NCI-H774 (cell line): ENCODE results near the gene MIOX.

Experiments
- DNase-seq: peaks from one replicate; lab custom pipeline; 2025; lab: John Stamatoyannopoulos, UW

MIOX gene

GRCh38 chr22:50455201-50455600 is 31.5 kb upstream of the MIOX start:
- DNase-seq = no peak

- no peak for DNase-seq
Observed at GRCh38 chr22:50456026-50456425, 30.6 kb upstream of the MIOX start.

GRCh38 chr22:50456466-50457234 is 30.0 kb upstream of the MIOX start:
- no peak for DNase-seq

GRCh38 chr22:50459016-50459415 is 27.6 kb upstream of the MIOX start:
- no peak for DNase-seq

- no peak for DNase-seq
Observed at GRCh38 chr22:50459496-50460140, 27.0 kb upstream of the MIOX start.

- DNase-seq = no peak
Observed at GRCh38 chr22:50460938-50461337, 25.7 kb upstream of the MIOX start.

- DNase-seq = no peak
Observed at GRCh38 chr22:50461536-50461935, 25.1 kb upstream of the MIOX start.

GRCh38 chr22:50461979-50462540 is 24.6 kb upstream of the MIOX start:
- no peak for DNase-seq

- DNase-seq = no peak
Observed at GRCh38 chr22:50463188-50463900, 23.3 kb upstream of the MIOX start.

- no peak for DNase-seq
Observed at GRCh38 chr22:50464451-50464850, 22.2 kb upstream of the MIOX start.

GRCh38 chr22:50465066-50465930 is 21.4 kb upstream of the MIOX start:
- no peak for DNase-seq

- DNase-seq = no peak
Observed at GRCh38 chr22:50467341-50467740, 19.3 kb upstream of the MIOX start.

GRCh38 chr22:50467773-50468440 is 18.8 kb upstream of the MIOX start:
- DNase-seq = no peak

- DNase-seq = no peak
Observed at GRCh38 chr22:50468626-50469025, 18.0 kb upstream of the MIOX start.

- DNase-seq = no peak
Observed at GRCh38 chr22:50469377-50470305, 17.0 kb upstream of the MIOX start.

GRCh38 chr22:50470491-50470890 is 16.2 kb upstream of the MIOX start:
- DNase-seq = no peak

GRCh38 chr22:50471197-50471847 is 15.3 kb upstream of the MIOX start:
- DNase-seq = no peak

- no peak for DNase-seq
Observed at GRCh38 chr22:50471962-50472361, 14.7 kb upstream of the MIOX start.

GRCh38 chr22:50473088-50473487 is 13.6 kb upstream of the MIOX start:
- no peak for DNase-seq
